Upper lobe of right lung (tissue), 1 donor: ENCODE measurements around the gene ADD1. TPM values are rescaled to one million over a fixed set of nuclear protein-coding genes. Genes with fewer than 3 reads are reported as not detected.
A peak's percentile ranks its signal among the peaks of the same experiment; 100 is the strongest.

Experiments
- ATAC-seq: fragments of 200-7000 bp; cut with Tn5 transposase; one replicate; pipeline ENCODE4 v1.9.1; 2020; ENCODE audit warnings: mild to moderate bottlenecking, moderate library complexity
- DNase-seq: peaks from one replicate; pipeline ENCODE4 v3.0.0-alpha.2; 2020
- H3K27ac ChIP-seq: fragments of 200-600 bp; one replicate; pipeline ENCODE4 v1.8.0; 2022
- H3K27me3 ChIP-seq: fragments of 200-600 bp; one replicate; pipeline ENCODE4 v1.8.0; 2022; ENCODE audit warnings: mild to moderate bottlenecking
- H3K36me3 ChIP-seq: fragments of 200-600 bp; one replicate; pipeline ENCODE4 v1.8.0; 2022
- H3K4me1 ChIP-seq: fragments of 200-600 bp; one replicate; pipeline ENCODE4 v1.8.0; 2022
- H3K4me3 ChIP-seq: fragments of 200-600 bp; one replicate; pipeline ENCODE4 v1.8.0; 2022; ENCODE audit warnings: mild to moderate bottlenecking
- H3K9me3 ChIP-seq: fragments of 200-600 bp; one replicate; pipeline ENCODE4 v1.8.0; 2022
- intact Hi-C: fragments of 100-400 bp; cut with DNase I; formaldehyde crosslinking; loops from one replicate; pipeline ENCODE4 v1.11.0; 2022
- total RNA-seq: library from RNA; stranded (reverse); fragmentation: NEBNext Ultra II Directional; extraction: Animal tissue kit (Norgen Biotek cat#: 25700); gene quantifications from one replicate; pipeline ENCODE4 v1.2.1, GENCODE V29; 2021
- TF ChIP-seq, protein P1 (sequence below): fragments of 200-600 bp; IDR thresholded peaks from one replicate; pipeline ENCODE4 v1.8.0; 2022; ENCODE audit warnings: antibody characterized with exemption
- donor health status: DM: no; HTN: yes; CAD: no; lungs with severe emphysema.

The ADD1 gene
- total RNA-seq, 1 donor from 2014 or later: 286 TPM

DNA sequence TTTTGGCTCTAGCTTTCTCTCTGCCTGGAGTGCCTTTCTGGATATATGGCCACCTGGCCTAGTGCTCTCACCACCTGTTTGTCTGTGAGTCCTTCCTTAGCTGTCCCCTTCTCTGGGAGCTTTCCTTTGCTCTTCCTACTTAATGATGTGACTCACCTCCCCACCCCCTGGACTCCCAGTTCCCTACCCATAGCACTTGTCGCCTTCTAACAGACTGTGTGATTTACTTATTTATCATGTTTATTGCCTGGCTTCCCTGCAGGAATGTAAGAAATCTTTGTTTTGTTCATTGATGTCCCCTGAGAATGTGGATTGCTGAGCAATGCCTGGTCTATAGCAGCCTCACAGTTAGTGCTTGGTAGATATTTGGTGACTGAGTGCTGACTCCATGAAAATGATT, 18.9 kb downstream of the ADD1 start:
- Histone ChIP-seq H3K4me3 (no peak overlapping the region), H3K36me3 (no peaks in the 10 kb centered on the region), H3K4me1 (peaks cover 94% of the 10 kb centered on the region), H3K9me3 (no peaks in the 10 kb centered on the region), H3K27ac (peak overlapping the region; percentile 49), H3K27me3 (no peaks in the 10 kb centered on the region)
- ATAC-seq (peak; percentile 45), DNase-seq (no peak)
- TF ChIP-seq, protein P1, sequence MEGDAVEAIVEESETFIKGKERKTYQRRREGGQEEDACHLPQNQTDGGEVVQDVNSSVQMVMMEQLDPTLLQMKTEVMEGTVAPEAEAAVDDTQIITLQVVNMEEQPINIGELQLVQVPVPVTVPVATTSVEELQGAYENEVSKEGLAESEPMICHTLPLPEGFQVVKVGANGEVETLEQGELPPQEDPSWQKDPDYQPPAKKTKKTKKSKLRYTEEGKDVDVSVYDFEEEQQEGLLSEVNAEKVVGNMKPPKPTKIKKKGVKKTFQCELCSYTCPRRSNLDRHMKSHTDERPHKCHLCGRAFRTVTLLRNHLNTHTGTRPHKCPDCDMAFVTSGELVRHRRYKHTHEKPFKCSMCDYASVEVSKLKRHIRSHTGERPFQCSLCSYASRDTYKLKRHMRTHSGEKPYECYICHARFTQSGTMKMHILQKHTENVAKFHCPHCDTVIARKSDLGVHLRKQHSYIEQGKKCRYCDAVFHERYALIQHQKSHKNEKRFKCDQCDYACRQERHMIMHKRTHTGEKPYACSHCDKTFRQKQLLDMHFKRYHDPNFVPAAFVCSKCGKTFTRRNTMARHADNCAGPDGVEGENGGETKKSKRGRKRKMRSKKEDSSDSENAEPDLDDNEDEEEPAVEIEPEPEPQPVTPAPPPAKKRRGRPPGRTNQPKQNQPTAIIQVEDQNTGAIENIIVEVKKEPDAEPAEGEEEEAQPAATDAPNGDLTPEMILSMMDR: no peak
- intact Hi-C loops: no loop called here

DNA sequence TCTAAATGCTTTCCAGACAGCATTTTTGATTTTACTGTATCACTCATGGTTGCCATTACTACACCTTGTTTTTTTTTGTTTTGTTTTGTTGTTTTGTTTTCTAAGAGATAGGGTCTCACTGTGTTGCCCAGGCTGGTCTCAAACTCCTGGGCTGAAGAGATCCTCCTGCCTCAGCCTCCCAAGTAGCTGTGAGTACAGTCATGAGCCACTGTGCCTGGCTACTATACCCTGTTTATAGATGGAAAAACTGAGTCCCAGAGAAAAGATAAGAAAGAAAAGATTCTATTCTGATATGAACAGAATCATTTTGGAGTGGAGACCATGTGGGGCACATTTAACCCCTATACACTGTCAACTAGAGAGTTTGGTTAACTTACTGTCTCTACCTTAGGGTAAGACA, 20.0 kb downstream of the ADD1 start:
- Histone ChIP-seq H3K27me3 (no peaks in the 10 kb centered on the region), H3K9me3 (no peaks in the 10 kb centered on the region), H3K4me1 (peaks cover 98% of the 10 kb centered on the region), H3K4me3 (no peak overlapping the region), H3K36me3 (no peaks in the 10 kb centered on the region), H3K27ac (peak overlapping the region; percentile 9)
- TF ChIP-seq, protein P1: no peak
- intact Hi-C loops: no loop called here
- ATAC-seq (no peak), DNase-seq (no peak)

DNA sequence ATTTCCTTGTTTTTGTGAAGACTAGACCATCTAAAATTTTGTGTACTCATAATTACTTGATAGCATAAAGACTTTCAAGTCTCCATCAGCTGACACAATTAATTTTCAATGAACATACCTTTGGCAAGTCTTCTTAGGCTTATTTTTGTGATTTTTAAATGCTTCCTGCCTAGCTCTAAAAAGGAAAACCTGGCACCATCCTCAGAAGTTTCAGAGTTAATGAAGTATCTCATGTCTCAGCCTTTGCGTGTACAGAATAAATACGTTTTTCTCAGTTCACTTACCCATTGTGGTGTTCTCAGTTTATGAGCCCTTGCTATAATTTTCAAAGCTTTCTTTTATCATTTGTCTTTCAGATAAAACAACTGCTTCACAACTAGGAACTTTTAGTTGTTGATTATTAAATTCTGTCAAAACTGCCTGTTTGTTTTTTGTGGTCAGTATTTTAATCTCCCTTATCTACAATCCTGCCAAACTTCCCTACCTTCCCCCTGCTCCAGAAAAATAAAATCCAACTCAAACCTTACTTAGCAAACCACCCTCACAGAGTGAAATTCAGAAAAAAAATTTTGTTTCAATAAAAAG, 21.6 kb downstream of the ADD1 start:
- Histone ChIP-seq H3K9me3 (no peaks in the 10 kb centered on the region), H3K4me3 (no peak overlapping the region), H3K27ac (no peak overlapping the region), H3K4me1 (peaks cover 94% of the 10 kb centered on the region), H3K36me3 (no peaks in the 10 kb centered on the region), H3K27me3 (no peaks in the 10 kb centered on the region)
- intact Hi-C loops: no loop called here
- DNase-seq: no peak
- no peak for ATAC-seq
- TF ChIP-seq, protein P1: no peak

DNA sequence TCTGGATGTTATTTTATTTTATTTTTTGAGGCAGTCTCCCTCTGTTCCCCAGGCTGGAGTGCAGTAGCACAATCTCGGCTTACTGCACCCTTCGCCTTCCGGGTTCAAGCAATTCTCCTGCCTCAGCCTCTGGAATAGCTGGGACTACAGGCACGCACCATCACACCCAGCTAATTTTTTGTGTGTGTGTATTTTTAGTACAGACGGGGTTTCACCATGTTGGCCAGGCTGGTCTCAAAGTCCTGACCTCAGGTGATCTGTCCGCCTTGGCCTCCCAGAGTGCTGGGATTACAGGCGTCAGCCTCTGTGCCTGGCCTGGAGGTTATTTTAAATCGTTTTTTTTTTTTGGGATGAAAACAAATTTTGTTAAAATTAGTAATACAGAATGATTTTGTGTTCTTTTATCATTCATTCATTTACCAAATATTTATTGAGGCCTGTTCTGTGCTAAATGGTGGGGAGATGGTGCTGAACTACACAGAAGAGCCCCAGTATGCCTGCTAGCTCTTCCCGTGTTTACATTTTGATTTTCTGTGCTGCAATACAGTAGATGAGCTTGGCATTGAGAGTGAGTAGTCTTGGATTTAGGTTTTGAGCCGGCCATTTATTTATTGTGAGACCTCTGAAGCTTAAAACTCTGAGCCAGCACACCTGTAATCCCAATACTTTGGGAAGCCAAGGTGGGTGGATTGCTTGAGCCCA, 22.7 kb downstream of the ADD1 start:
- TF ChIP-seq, protein P1: no peak
- Histone ChIP-seq H3K4me1 (peaks cover 91% of the 10 kb centered on the region), H3K27ac (peak overlapping the region; percentile 5), H3K36me3 (no peaks in the 10 kb centered on the region), H3K4me3 (no peak overlapping the region), H3K9me3 (no peaks in the 10 kb centered on the region), H3K27me3 (no peaks in the 10 kb centered on the region)
- ATAC-seq (no peak), DNase-seq (no peak)
- intact Hi-C loops: no loop called here

DNA sequence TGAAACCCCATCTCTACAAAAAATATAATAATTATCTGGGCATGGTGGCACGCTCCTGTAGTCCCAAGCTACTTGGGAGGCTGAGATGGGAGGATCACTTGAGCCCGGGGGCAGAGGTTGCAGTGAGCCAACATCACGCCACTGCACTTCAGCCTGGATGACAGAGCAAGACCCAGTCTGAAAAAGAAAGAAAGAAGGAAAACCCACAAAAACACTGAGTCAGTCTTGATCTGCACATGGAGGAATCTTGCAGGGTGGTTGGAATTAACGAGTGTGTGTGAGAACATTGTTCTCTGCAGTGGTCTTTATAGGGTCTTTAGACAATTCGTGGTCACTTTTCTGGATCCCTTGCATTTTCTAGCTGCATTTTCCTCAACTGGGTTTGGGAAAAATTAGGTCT, 23.2 kb downstream of the ADD1 start:
- Histone ChIP-seq H3K9me3 (no peaks in the 10 kb centered on the region), H3K27me3 (no peaks in the 10 kb centered on the region), H3K27ac (peak overlapping the region; percentile 75), H3K4me3 (no peak overlapping the region), H3K36me3 (no peaks in the 10 kb centered on the region), H3K4me1 (peaks cover 91% of the 10 kb centered on the region)
- DNase-seq (no peak), ATAC-seq (no peak)
- intact Hi-C loops: no loop called here
- TF ChIP-seq, protein P1: no peak
